Measurements from ENCODE around the gene STAT3.

GRCh38 chr17:42274812-42275526 is 113.3 kb downstream of the STAT3 start:
- TF ChIP-seq CTCF (IDR thresholded peaks at IDR 0.05) (no peak), POLR2A (IDR thresholded peaks at IDR 0.05) (no peak)
